GM19025 (cell line): Measurements from ENCODE around the gene FIBCD1.

ENCODE experiments used
- ATAC-seq: cut with Tn5 transposase; IDR thresholded peaks from one replicate; pipeline ENCODE4 v1.9.1; 2021; ENCODE audit warnings: mild to moderate bottlenecking, low read depth, moderate library complexity; ENCODE audit not compliant: unreplicated experiment

FIBCD1 gene

GRCh38 chr9:130884111-130884531 lies 54.9 kb downstream of the FIBCD1 start:
- no peak for ATAC-seq

GRCh38 chr9:130883479-130883878 lies 55.6 kb downstream of the FIBCD1 start:
- ATAC-seq = no peak

- no peak for ATAC-seq
These were observed 56.3 kb downstream of the FIBCD1 start for GRCh38 chr9:130882696-130883225.

GRCh38 chr9:130881516-130881915 lies 57.5 kb downstream of the FIBCD1 start:
- no peak for ATAC-seq

- ATAC-seq = no peak
These were observed 58.3 kb downstream of the FIBCD1 start for GRCh38 chr9:130880599-130881220.

- no peak for ATAC-seq
These were observed 59.1 kb downstream of the FIBCD1 start for GRCh38 chr9:130879863-130880411.

GRCh38 chr9:130878295-130878694 lies 60.8 kb downstream of the FIBCD1 start:
- no peak for ATAC-seq

GRCh38 chr9:130877300-130877699 lies 61.7 kb downstream of the FIBCD1 start:
- no peak for ATAC-seq

- no peak for ATAC-seq
These were observed 64.3 kb downstream of the FIBCD1 start for GRCh38 chr9:130874783-130875182.

GRCh38 chr9:130873966-130874365 lies 65.1 kb downstream of the FIBCD1 start:
- ATAC-seq = no peak

- no peak for ATAC-seq
These were observed 66.0 kb downstream of the FIBCD1 start for GRCh38 chr9:130872912-130873503.

- no peak for ATAC-seq
These were observed 66.5 kb downstream of the FIBCD1 start for GRCh38 chr9:130872508-130872907.

GRCh38 chr9:130872093-130872492 lies 67.0 kb downstream of the FIBCD1 start:
- no peak for ATAC-seq

GRCh38 chr9:130871395-130872062 lies 67.5 kb downstream of the FIBCD1 start:
- ATAC-seq = no peak

GRCh38 chr9:130870491-130871381 lies 68.3 kb downstream of the FIBCD1 start:
- ATAC-seq = no peak

GRCh38 chr9:130869250-130869649 lies 69.8 kb downstream of the FIBCD1 start:
- ATAC-seq = no peak

GRCh38 chr9:130868230-130868629 lies 70.8 kb downstream of the FIBCD1 start:
- no peak for ATAC-seq

GRCh38 chr9:130867556-130867955 lies 71.5 kb downstream of the FIBCD1 start:
- ATAC-seq = no peak

- no peak for ATAC-seq
These were observed 72.5 kb downstream of the FIBCD1 start for GRCh38 chr9:130866474-130866965.

GRCh38 chr9:130865921-130866320 lies 73.1 kb downstream of the FIBCD1 start:
- ATAC-seq = no peak
